HepG2 (cell line): ENCODE measurements around the gene FAM120AOS. TPM values are rescaled to one million over a fixed set of nuclear protein-coding genes. Genes with fewer than 3 reads are reported as not detected.

ENCODE experiments used
- AGO1 ChIP-seq: fragments of 200-400 bp; formaldehyde crosslinking; IDR thresholded peaks from 2 replicates; pipeline ENCODE4 v1.6.1; 2017; ENCODE audit warnings: mild to moderate bottlenecking, low read depth, low read length, moderate library complexity; ENCODE audit not compliant: poor library complexity, severe bottlenecking
- BCL3 ChIP-seq: sonication (generic); formaldehyde crosslinking; IDR thresholded peaks from 2 replicates; pipeline ENCODE4 v1.5.1; 2020; ENCODE audit warnings: mild to moderate bottlenecking, missing genetic modification reagents, moderate library complexity
- CCDC6 ChIP-seq: sonication (generic); formaldehyde crosslinking; IDR thresholded peaks from 2 replicates; pipeline ENCODE4 v1.8.1; 2022; ENCODE audit warnings: mild to moderate bottlenecking, missing genetic modification reagents, moderate library complexity
- GTF3A ChIP-seq: sonication (generic); formaldehyde crosslinking; conservative IDR thresholded peaks from 2 replicates; pipeline ENCODE4 v1.4.0; 2020; ENCODE audit warnings: mild to moderate bottlenecking, missing genetic modification reagents
- IKZF4 ChIP-seq: sonication (generic); formaldehyde crosslinking; IDR thresholded peaks from 2 replicates; pipeline ENCODE4 v1.5.1; 2020; ENCODE audit warnings: borderline replicate concordance, mild to moderate bottlenecking, low read depth, missing genetic modification reagents; ENCODE audit errors: not compliant biosample characterization
- IKZF5 ChIP-seq: IDR thresholded peaks from 2 replicates; pipeline ENCODE4 v1.6.1; 2018; ENCODE audit warnings: missing genetic modification reagents, mild to moderate bottlenecking, missing compliant biosample characterization
- KDM2A ChIP-seq: sonication (generic); formaldehyde crosslinking; IDR thresholded peaks from 2 replicates; pipeline ENCODE4 v1.4.0; 2020; ENCODE audit warnings: low read depth, missing genetic modification reagents, borderline replicate concordance
- PCBP1 ChIP-seq: fragments of 200-400 bp; formaldehyde crosslinking; IDR thresholded peaks from 2 replicates; pipeline ENCODE4 v1.6.1; 2017; ENCODE audit warnings: mild to moderate bottlenecking, low read depth, low read length, borderline replicate concordance
- REPIN1 ChIP-seq: sonication (generic); formaldehyde crosslinking; IDR thresholded peaks from 2 replicates; pipeline ENCODE4 v1.8.0; 2022; ENCODE audit warnings: missing genetic modification reagents, low read depth, mild to moderate bottlenecking, borderline replicate concordance
- SMAD3 ChIP-seq: sonication (generic); formaldehyde crosslinking; IDR thresholded peaks from 2 replicates; pipeline ENCODE4 v1.4.0; 2020; ENCODE audit warnings: missing genetic modification reagents
- SUZ12 ChIP-seq: fragments of 150-350 bp; IDR thresholded peaks from 2 replicates; pipeline ENCODE4 v1.6.1; 2014; ENCODE audit warnings: low read depth, low read length
- TBX2 ChIP-seq: sonication (generic); formaldehyde crosslinking; IDR thresholded peaks from 2 replicates; pipeline ENCODE4 v1.5.0; 2020; ENCODE audit warnings: missing genetic modification reagents, mild to moderate bottlenecking, borderline replicate concordance
- ZFAT ChIP-seq: sonication (generic); formaldehyde crosslinking; conservative IDR thresholded peaks from 2 replicates; pipeline ENCODE4 v1.8.1; 2023; ENCODE audit warnings: missing genetic modification reagents, inconsistent platforms
- ZFP91 ChIP-seq: sonication (generic); formaldehyde crosslinking; IDR thresholded peaks from 2 replicates; pipeline ENCODE4 v1.9.0; 2022; ENCODE audit warnings: missing genetic modification reagents, mild to moderate bottlenecking, borderline replicate concordance
- ZFX ChIP-seq: sonication (generic); formaldehyde crosslinking; IDR thresholded peaks from 2 replicates; pipeline ENCODE4 v1.4.0; 2020; ENCODE audit warnings: mild to moderate bottlenecking, low read depth, missing genetic modification reagents, moderate library complexity
- ZNF704 ChIP-seq: sonication (generic); formaldehyde crosslinking; IDR thresholded peaks from 2 replicates; pipeline ENCODE4 v1.8.1; 2023; ENCODE audit warnings: mild to moderate bottlenecking, inconsistent platforms, moderate library complexity, missing genetic modification reagents, borderline replicate concordance
- ZSCAN5A ChIP-seq: sonication (generic); formaldehyde crosslinking; IDR thresholded peaks from 2 replicates; pipeline ENCODE4 v1.8.0; 2022; ENCODE audit warnings: mild to moderate bottlenecking, missing genetic modification reagents, borderline replicate concordance
- polyA plus RNA-seq, 8 experiments: library from polyadenylated mRNA; depleted of rRNA in 3 of 8; stranded (reverse) in 7 of 8; unstranded in 1 of 8; fragments of >200 nt; fragmentation: Illumina TruSeq in 4 of 8; extraction: Trizol in 4 of 8; gene quantifications; 2 replicates each; pipeline versions ENCODE4 v1.2.1 to v1.2.3, GENCODE V29; 2011 to 2016; ENCODE audit warnings: low read depth in 4 of 8, missing spikeins in 1 of 8, mixed read lengths in 1 of 8; ENCODE audit not compliant: insufficient read depth in 1 of 8
- total RNA-seq, 5 experiments: library from RNA; depleted of rRNA; stranded (reverse); fragments of >200 nt; fragmentation: Illumina TruSeq; extraction: Trizol; gene quantifications; 2 replicates each; pipeline ENCODE4 v1.2.3, GENCODE V29; 2016; ENCODE audit warnings: low read depth in 1 of 5

The FAM120AOS gene
- total and polyA plus RNA-seq, 2 of the 13 experiments (the other 11 are each of a cell fraction or from before 2014, with no cell fraction given): 28.2 to 34.6 TPM

GRCh38 chr9:93453047-93453914 is at the start of gene FAM120AOS (continued):
- TF ChIP-seq ZSCAN5A (CRISPR knock-in tag) (no peak), CCDC6 (CRISPR knock-in tag) (no peak), IKZF4 (no peak), ZNF704 (CRISPR knock-in tag) (no peak), REPIN1 (CRISPR knock-in tag) (no peak), PCBP1 (no peak), TBX2 (peak; percentile 16; the same call in 1 of the 2 replicates), IKZF5 (CRISPR knock-in tag) (no peak), ZFAT (CRISPR knock-in tag) (no peak), ZFX (CRISPR knock-in tag) (peak; percentile 21), GTF3A (no peak), AGO1 (no peak), SUZ12 (no peak), ZFP91 (CRISPR knock-in tag) (peak; percentile 13; the same call in 1 of the 2 replicates), BCL3 (CRISPR knock-in tag) (no peak), SMAD3 (CRISPR knock-in tag) (0 out of 2 replicates have a peak, but pooled peaks have one; percentile 43), KDM2A (CRISPR knock-in tag) (0 out of 2 replicates have a peak, but pooled peaks have one; percentile 29)
